HEK293 (cell line): ENCODE data around the gene HSFX4.
"Not testable (repeated sequence)": the region's sequence is repeated elsewhere in the genome, so short reads cannot be mapped to it uniquely, and the experiment has no call there.

ENCODE experiments used
- CTCF ChIA-PET: fragments of 350-600 bp; formaldehyde crosslinking; extraction: SDS; loops from one replicate; lab custom pipeline; 2021; ENCODE audit warnings: antibody characterized with exemption; lab: Yijun Ruan, JAX
- POLR2A ChIA-PET: fragments of 300-600 bp; formaldehyde crosslinking; extraction: SDS; loops from one replicate; lab custom pipeline; 2020; ENCODE audit warnings: antibody characterized with exemption, inconsistent platforms; lab: Yijun Ruan, JAX
- H3K27ac ChIP-seq: fragments of 200-500 bp; sonication (Bioruptor generic); 2 replicates; pipeline ENCODE4 v1.5.1; 2014; ENCODE audit warnings: low read depth, low read length, control low read depth, inconsistent platforms; ENCODE audit errors: extremely low read depth
- H3K36me3 ChIP-seq, 2 experiments: fragments of 200-500 bp in 1 of 2; sonication (Bioruptor generic) in 1 of 2; 1 replicate in 1 of 2; 2 replicates in 1 of 2; pipeline ENCODE4 v1.5.1; 2014 to 2017; ENCODE audit warnings: inconsistent platforms in 2 of 2, low read length in 2 of 2; ENCODE audit not compliant: control insufficient read depth in 2 of 2, insufficient read depth in 1 of 2
- H3K4me1 ChIP-seq: fragments of 200-500 bp; sonication (Bioruptor generic); 2 replicates; pipeline ENCODE4 v1.5.1; 2014; ENCODE audit warnings: mild to moderate bottlenecking, low read length, inconsistent platforms; ENCODE audit not compliant: control insufficient read depth, insufficient read depth
- H3K4me3 ChIP-seq: 2 replicates; pipeline ENCODE4 v1.5.1; 2011; ENCODE audit warnings: low read depth, mild to moderate bottlenecking, control low read depth, low read length, moderate library complexity
- H3K9me3 ChIP-seq: fragments of 200-500 bp; sonication (Bioruptor generic); 2 replicates; pipeline ENCODE4 v1.5.1; 2014; ENCODE audit warnings: low read depth, low read length, inconsistent platforms; ENCODE audit not compliant: control insufficient read depth, insufficient read depth
- BCL11B ChIP-seq: fragments of 450-650 bp; formaldehyde crosslinking; IDR thresholded peaks from 2 replicates; pipeline ENCODE4 v1.5.1; 2016; ENCODE audit warnings: low read depth, missing biosample characterization, missing genetic modification characterization
- GFI1B ChIP-seq: fragments of 450-650 bp; formaldehyde crosslinking; IDR thresholded peaks from 2 replicates; pipeline ENCODE4 v1.5.1; 2016; ENCODE audit warnings: missing biosample characterization, missing genetic modification characterization
- MEIS1 ChIP-seq: sonication (generic); formaldehyde crosslinking; IDR thresholded peaks from 2 replicates; pipeline ENCODE4 v1.8.1; 2022; ENCODE audit warnings: missing genetic modification reagents, mild to moderate bottlenecking, borderline replicate concordance
- SCRT1 ChIP-seq: fragments of 450-650 bp; formaldehyde crosslinking; IDR thresholded peaks from 2 replicates; pipeline ENCODE4 v1.5.1; 2016; ENCODE audit warnings: missing biosample characterization, missing genetic modification characterization, borderline replicate concordance
- ZBTB11 ChIP-seq: fragments of 450-650 bp; formaldehyde crosslinking; conservative IDR thresholded peaks from 2 replicates; pipeline ENCODE4 v1.5.1; 2016; ENCODE audit warnings: low read depth, missing biosample characterization, missing genetic modification characterization
- ZEB2 ChIP-seq: fragments of 450-650 bp; formaldehyde crosslinking; IDR thresholded peaks from 2 replicates; pipeline ENCODE4 v1.5.1; 2016; ENCODE audit warnings: missing biosample characterization, missing genetic modification characterization
- ZNF114 ChIP-seq: fragments of 450-650 bp; formaldehyde crosslinking; IDR thresholded peaks from 2 replicates; pipeline ENCODE4 v1.5.0; 2017; ENCODE audit warnings: missing biosample characterization, missing genetic modification characterization
- ZNF138 ChIP-seq: fragments of 450-650 bp; formaldehyde crosslinking; IDR thresholded peaks from 2 replicates; pipeline ENCODE4 v1.5.1; 2016; ENCODE audit warnings: missing biosample characterization, missing genetic modification characterization, borderline replicate concordance
- ZNF140 ChIP-seq: fragments of 450-650 bp; formaldehyde crosslinking; IDR thresholded peaks from 2 replicates; pipeline ENCODE4 v1.5.1; 2016; ENCODE audit warnings: missing biosample characterization, missing genetic modification characterization
- ZNF324 ChIP-seq: fragments of 450-650 bp; formaldehyde crosslinking; IDR thresholded peaks from 2 replicates; pipeline ENCODE4 v1.5.1; 2016; ENCODE audit warnings: missing biosample characterization, missing genetic modification characterization
- ZNF416 ChIP-seq: fragments of 450-650 bp; formaldehyde crosslinking; IDR thresholded peaks from 2 replicates; pipeline ENCODE4 v1.5.1; 2016; ENCODE audit warnings: missing biosample characterization, missing genetic modification characterization
- ZNF510 ChIP-seq: fragments of 450-650 bp; formaldehyde crosslinking; IDR thresholded peaks from 2 replicates; pipeline ENCODE4 v1.5.1; 2018; ENCODE audit warnings: mild to moderate bottlenecking, missing genetic modification characterization, missing biosample characterization; ENCODE audit not compliant: insufficient replicate concordance
- ZNF530 ChIP-seq: fragments of 450-650 bp; formaldehyde crosslinking; IDR thresholded peaks from 2 replicates; pipeline ENCODE4 v1.5.1; 2016; ENCODE audit warnings: low read depth, missing biosample characterization, missing genetic modification characterization
- ZNF560 ChIP-seq: fragments of 450-650 bp; formaldehyde crosslinking; IDR thresholded peaks from 2 replicates; pipeline ENCODE4 v1.5.1; 2017; ENCODE audit warnings: missing biosample characterization, missing genetic modification characterization, borderline replicate concordance
- ZNF596 ChIP-seq: fragments of 450-650 bp; IDR thresholded peaks from 2 replicates; pipeline ENCODE4 v1.5.0; 2018; ENCODE audit warnings: missing biosample characterization, mild to moderate bottlenecking, missing genetic modification characterization, moderate library complexity
- ZNF747 ChIP-seq: fragments of 450-650 bp; formaldehyde crosslinking; IDR thresholded peaks from 2 replicates; pipeline ENCODE4 v1.5.1; 2016; ENCODE audit warnings: missing biosample characterization, missing genetic modification characterization
- TF ChIP-seq, protein P1 (sequence below): fragments of 450-650 bp; formaldehyde crosslinking; IDR thresholded peaks from 2 replicates; pipeline ENCODE4 v1.5.1; 2016; ENCODE audit warnings: missing biosample characterization, missing genetic modification characterization
- TF ChIP-seq, protein P2 (sequence below): IDR thresholded peaks from 2 replicates; pipeline ENCODE4 v1.6.1; 2011; ENCODE audit warnings: mild to moderate bottlenecking, low read depth, low read length, borderline replicate concordance

Gene HSFX4, protein sequence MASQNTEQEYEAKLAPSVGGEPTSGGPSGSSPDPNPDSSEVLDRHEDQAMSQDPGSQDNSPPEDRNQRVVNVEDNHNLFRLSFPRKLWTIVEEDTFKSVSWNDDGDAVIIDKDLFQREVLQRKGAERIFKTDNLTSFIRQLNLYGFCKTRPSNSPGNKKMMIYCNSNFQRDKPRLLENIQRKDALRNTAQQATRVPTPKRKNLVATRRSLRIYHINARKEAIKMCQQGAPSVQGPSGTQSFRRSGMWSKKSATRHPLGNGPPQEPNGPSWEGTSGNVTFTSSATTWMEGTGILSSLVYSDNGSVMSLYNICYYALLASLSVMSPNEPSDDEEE

GRCh38 chrX:149929400-149929799 lies at the start of gene HSFX4:
HSFX4 (plus strand) TSS chrX:149929573; CDS start chrX:149929645, 72 bp downstream.
- peaks cover 0 to 15% of the 10 kb centered on the region in 2 experiments; a peak in 1 of 3 replicates for H3K36me3 ChIP-seq
- H3K4me1 ChIP-seq, H3K4me3 ChIP-seq, POLR2A ChIA-PET, H3K9me3 ChIP-seq, H3K27ac ChIP-seq, CTCF ChIA-PET: not testable (repeated sequence)

GRCh38 chrX:149881081-149881711 lies 48.2 kb upstream of the HSFX4 start, which contains the start of gene MAGEA8:
MAGEA8 (plus strand) TSS chrX:149881183; CDS start chrX:149884273, 3,090 bp downstream.
- no peaks in the 10 kb centered on the region for H3K9me3 ChIP-seq
- CTCF ChIA-PET, result interaction anchor here (0.7 kb wide), 1 partner anchor 46 kb away, joined by 3 read pairs; no protein-coding TSS in a partner anchor
- H3K27ac ChIP-seq, result no peak within 1 kb of the TSS
- peaks cover 3% of the 10 kb centered on the region; the same call in 1 of the 2 replicates for H3K4me1 ChIP-seq
- H3K4me3 ChIP-seq, result no peak within 1 kb of the TSS
- POLR2A ChIA-PET, result no interaction called here
- TF ChIP-seq ZNF560 (tag by site-specific recombination), result no peak
- TF ChIP-seq, protein P1, sequence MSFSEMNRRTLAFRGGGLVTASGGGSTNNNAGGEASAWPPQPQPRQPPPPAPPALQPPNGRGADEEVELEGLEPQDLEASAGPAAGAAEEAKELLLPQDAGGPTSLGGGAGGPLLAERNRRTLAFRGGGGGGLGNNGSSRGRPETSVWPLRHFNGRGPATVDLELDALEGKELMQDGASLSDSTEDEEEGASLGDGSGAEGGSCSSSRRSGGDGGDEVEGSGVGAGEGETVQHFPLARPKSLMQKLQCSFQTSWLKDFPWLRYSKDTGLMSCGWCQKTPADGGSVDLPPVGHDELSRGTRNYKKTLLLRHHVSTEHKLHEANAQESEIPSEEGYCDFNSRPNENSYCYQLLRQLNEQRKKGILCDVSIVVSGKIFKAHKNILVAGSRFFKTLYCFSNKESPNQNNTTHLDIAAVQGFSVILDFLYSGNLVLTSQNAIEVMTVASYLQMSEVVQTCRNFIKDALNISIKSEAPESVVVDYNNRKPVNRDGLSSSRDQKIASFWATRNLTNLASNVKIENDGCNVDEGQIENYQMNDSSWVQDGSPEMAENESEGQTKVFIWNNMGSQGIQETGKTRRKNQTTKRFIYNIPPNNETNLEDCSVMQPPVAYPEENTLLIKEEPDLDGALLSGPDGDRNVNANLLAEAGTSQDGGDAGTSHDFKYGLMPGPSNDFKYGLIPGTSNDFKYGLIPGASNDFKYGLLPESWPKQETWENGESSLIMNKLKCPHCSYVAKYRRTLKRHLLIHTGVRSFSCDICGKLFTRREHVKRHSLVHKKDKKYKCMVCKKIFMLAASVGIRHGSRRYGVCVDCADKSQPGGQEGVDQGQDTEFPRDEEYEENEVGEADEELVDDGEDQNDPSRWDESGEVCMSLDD (tag by site-specific recombination), result no peak
- no peak for TF ChIP-seq ZNF530
- TF ChIP-seq SCRT1, result no peak
- no peak for TF ChIP-seq ZNF510 (tag by site-specific recombination)
- TF ChIP-seq, protein P2, sequence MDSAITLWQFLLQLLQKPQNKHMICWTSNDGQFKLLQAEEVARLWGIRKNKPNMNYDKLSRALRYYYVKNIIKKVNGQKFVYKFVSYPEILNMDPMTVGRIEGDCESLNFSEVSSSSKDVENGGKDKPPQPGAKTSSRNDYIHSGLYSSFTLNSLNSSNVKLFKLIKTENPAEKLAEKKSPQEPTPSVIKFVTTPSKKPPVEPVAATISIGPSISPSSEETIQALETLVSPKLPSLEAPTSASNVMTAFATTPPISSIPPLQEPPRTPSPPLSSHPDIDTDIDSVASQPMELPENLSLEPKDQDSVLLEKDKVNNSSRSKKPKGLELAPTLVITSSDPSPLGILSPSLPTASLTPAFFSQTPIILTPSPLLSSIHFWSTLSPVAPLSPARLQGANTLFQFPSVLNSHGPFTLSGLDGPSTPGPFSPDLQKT, result no peak
- TF ChIP-seq ZBTB11, result no peak
- TF ChIP-seq ZNF747 (tag by site-specific recombination), result no peak
- TF ChIP-seq ZNF140 (tag by site-specific recombination), result no peak
- no peak for TF ChIP-seq ZNF138 (tag by site-specific recombination)
- TF ChIP-seq MEIS1, result no peak
- TF ChIP-seq ZNF114 (tag by site-specific recombination), result no peak
- TF ChIP-seq BCL11B (tag by site-specific recombination), result no peak
- no peak for TF ChIP-seq ZNF596
- TF ChIP-seq ZEB2 (tag by site-specific recombination), result no peak
- TF ChIP-seq ZNF324 (tag by site-specific recombination), result no peak
- TF ChIP-seq GFI1B (tag by site-specific recombination), result no peak
- TF ChIP-seq ZNF416 (tag by site-specific recombination), result no peak
- H3K36me3 ChIP-seq, result no peaks in the 10 kb centered on the region
